Astrocyte (in vitro differentiated cells and primary cell): ENCODE data around the gene TMEM179. TPM values are rescaled to one million over a fixed set of nuclear protein-coding genes. Genes with fewer than 3 reads are reported as not detected.

Experiments used
- DNase-seq: peaks from one replicate; pipeline ENCODE4 v3.0.0-alpha.2; 2010; ENCODE audit warnings: low read depth
- FAIRE-seq: peaks from 2 replicates; lab custom pipeline; 2011; peaks lifted over from hg19 to GRCh38; lab: Jason Lieb, UNC
- H2AFZ ChIP-seq: 2 replicates; pipeline ENCODE4 v1.6.0; 2012; ENCODE audit warnings: low read depth, low read length, inconsistent platforms
- H3K27ac ChIP-seq: 2 replicates; pipeline ENCODE4 v1.5.1; 2011; ENCODE audit warnings: low read depth, low read length, inconsistent platforms
- H3K27me3 ChIP-seq: 2 replicates; pipeline ENCODE4 v1.6.0; 2011; ENCODE audit warnings: low read length, inconsistent platforms; ENCODE audit not compliant: insufficient read depth
- H3K36me3 ChIP-seq: 2 replicates; pipeline ENCODE4 v1.5.1; 2011; ENCODE audit warnings: low read length, inconsistent platforms; ENCODE audit not compliant: insufficient read depth
- H3K4me1 ChIP-seq: 2 replicates; pipeline ENCODE4 v1.5.1; 2011; ENCODE audit warnings: low read length, inconsistent platforms; ENCODE audit not compliant: insufficient read depth
- H3K4me2 ChIP-seq: 2 replicates; pipeline ENCODE4 v1.6.0; 2012; ENCODE audit warnings: low read length, inconsistent platforms
- H3K4me3 ChIP-seq: 2 replicates; pipeline ENCODE4 v1.5.1; 2011; ENCODE audit warnings: low read depth, mild to moderate bottlenecking, low read length, inconsistent platforms; ENCODE audit not compliant: insufficient read depth
- H3K79me2 ChIP-seq: 2 replicates; pipeline ENCODE4 v1.6.0; 2012; ENCODE audit warnings: mild to moderate bottlenecking, low read length, inconsistent platforms; ENCODE audit not compliant: insufficient read depth
- H3K9ac ChIP-seq: 2 replicates; pipeline ENCODE4 v1.6.0; 2012; ENCODE audit warnings: mild to moderate bottlenecking, low read length, inconsistent platforms
- H3K9me3 ChIP-seq: 2 replicates; pipeline ENCODE4 v1.5.1; 2012; ENCODE audit warnings: low read depth, mild to moderate bottlenecking, low read length, inconsistent platforms; ENCODE audit not compliant: insufficient read depth
- H4K20me1 ChIP-seq: 2 replicates; pipeline ENCODE4 v1.6.0; 2012; ENCODE audit warnings: low read length, inconsistent platforms; ENCODE audit not compliant: insufficient read depth
- H3K27ac Mint-ChIP-seq: one replicate; pipeline ENCODE4 v1.8.0; 2021; ENCODE audit warnings: mild to moderate bottlenecking, mixed read lengths; ENCODE audit not compliant: unreplicated experiment
- H3K27me3 Mint-ChIP-seq: one replicate; pipeline ENCODE4 v1.8.0; 2021; ENCODE audit warnings: low read depth, mixed read lengths; ENCODE audit not compliant: unreplicated experiment
- H3K36me3 Mint-ChIP-seq: one replicate; pipeline ENCODE4 v1.8.0; 2021; ENCODE audit warnings: low read depth, mixed read lengths; ENCODE audit not compliant: unreplicated experiment
- H3K4me1 Mint-ChIP-seq: one replicate; pipeline ENCODE4 v1.8.0; 2021; ENCODE audit warnings: low read depth, mixed read lengths; ENCODE audit not compliant: unreplicated experiment
- H3K4me3 Mint-ChIP-seq: one replicate; pipeline ENCODE4 v1.8.0; 2021; ENCODE audit warnings: mild to moderate bottlenecking, moderate library complexity, mixed read lengths; ENCODE audit not compliant: unreplicated experiment
- H3K9me3 Mint-ChIP-seq: one replicate; pipeline ENCODE4 v1.8.0; 2021; ENCODE audit warnings: mild to moderate bottlenecking, mixed read lengths; ENCODE audit not compliant: unreplicated experiment
- CTCF ChIP-seq: IDR thresholded peaks from 2 replicates; pipeline ENCODE4 v1.5.1; 2011; ENCODE audit warnings: low read depth, mild to moderate bottlenecking, inconsistent platforms, low read length, moderate library complexity; ENCODE audit not compliant: insufficient read depth
- EZH2 ChIP-seq: IDR thresholded peaks from 2 replicates; pipeline ENCODE4 v1.6.1; 2012; ENCODE audit warnings: mild to moderate bottlenecking, low read length, inconsistent platforms; ENCODE audit not compliant: insufficient read depth
- total RNA-seq: library from RNA; stranded (reverse); gene quantifications from 2 replicates; pipeline ENCODE4 v1.2.1, GENCODE V29; 2021

The TMEM179 gene
- total RNA-seq, 1 donor from 2014 or later, result 0.82 TPM

DNA sequence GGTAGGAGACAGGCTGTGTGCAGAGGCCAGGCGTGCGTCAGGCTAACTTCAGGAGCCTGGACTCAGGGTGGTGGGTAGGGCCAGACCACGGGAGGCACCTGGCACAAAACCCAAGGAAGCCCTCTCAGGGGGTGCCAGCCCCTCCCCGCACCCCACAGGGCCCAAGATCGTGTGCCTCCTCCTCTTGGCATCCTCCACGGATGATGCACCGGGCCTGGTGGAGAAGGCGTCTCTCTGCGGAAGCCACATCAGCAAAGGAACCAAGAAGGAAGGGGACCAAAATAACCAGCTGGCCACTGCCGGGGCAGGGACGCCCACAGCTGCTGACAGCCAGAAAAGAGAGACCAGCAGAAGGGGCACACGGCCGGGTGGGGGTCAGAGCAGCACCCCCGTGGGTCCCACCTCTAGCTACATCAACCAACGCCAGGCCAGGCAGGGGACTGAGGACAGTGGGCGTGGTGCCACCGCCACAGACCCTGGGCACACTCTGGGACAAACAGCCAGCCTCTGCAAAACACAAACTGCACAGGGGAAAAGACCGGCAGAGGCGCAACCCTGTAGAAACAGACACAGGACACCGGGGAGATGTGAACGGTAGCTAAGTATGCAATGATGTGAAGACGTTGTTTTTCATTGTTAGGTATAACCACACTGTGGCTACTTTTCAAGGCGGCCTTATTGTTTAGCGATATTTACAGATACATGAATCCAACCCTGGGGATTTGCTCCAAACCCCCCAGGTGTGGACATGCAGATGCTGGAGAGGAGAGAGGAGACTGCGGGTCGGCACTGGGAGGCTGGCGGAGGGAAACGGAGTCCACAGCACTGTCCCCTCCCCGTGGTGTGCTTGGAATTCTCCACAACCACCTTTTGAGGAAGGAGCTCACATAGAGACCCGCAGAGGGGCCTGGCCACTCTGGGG, 51.1 kb downstream of the TMEM179 start:
- H3K36me3 ChIP-seq, result no peaks in the 10 kb centered on the region
- no peak overlapping the region for H3K27ac Mint-ChIP-seq
- no peak overlapping the region for H3K4me3 ChIP-seq
- no peak for TF ChIP-seq CTCF
- TF ChIP-seq EZH2, result no peak
- H3K27me3 ChIP-seq, result no peaks in the 10 kb centered on the region
- no peaks in the 10 kb centered on the region for H4K20me1 ChIP-seq
- H3K9me3 Mint-ChIP-seq, result no peaks in the 10 kb centered on the region
- no peak overlapping the region for H3K4me2 ChIP-seq
- no peak overlapping the region for H3K9ac ChIP-seq
- H3K79me2 ChIP-seq, result no peaks in the 10 kb centered on the region
- H3K4me3 Mint-ChIP-seq, result no peak overlapping the region
- DNase-seq, result no peak
- peaks cover 31% of the 10 kb centered on the region for H3K27me3 Mint-ChIP-seq
- H3K4me1 Mint-ChIP-seq, result no peaks in the 10 kb centered on the region
- H3K4me1 ChIP-seq, result no peaks in the 10 kb centered on the region
- H2AFZ ChIP-seq, result no peak overlapping the region
- no peak overlapping the region for H3K27ac ChIP-seq
- no peaks in the 10 kb centered on the region for H3K9me3 ChIP-seq
- H3K36me3 Mint-ChIP-seq, result no peaks in the 10 kb centered on the region
- no peak for FAIRE-seq

DNA sequence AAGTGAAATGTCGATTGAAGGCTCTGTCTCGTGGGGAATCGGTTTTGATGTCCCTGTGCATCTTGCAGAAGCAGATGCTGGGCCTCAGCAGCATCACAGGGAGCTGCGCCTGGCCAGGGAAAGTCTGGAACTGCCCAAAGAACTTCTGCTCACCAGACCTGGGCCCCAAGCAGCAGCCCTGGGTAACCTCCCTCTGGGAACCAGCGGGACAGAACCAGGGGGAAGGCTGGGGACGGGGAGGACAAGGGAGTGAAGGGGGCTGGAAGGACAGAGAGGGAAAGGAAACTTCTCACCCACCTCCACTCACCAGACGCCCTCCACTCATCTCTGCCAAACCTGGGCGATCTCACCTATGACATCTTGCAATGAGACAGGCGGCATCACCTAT, 51.8 kb downstream of the TMEM179 start:
- Histone ChIP-seq H3K4me2 (no peak overlapping the region), H3K9me3 (no peaks in the 10 kb centered on the region), H3K79me2 (no peaks in the 10 kb centered on the region), H3K9ac (no peak overlapping the region), H3K4me1 (no peaks in the 10 kb centered on the region), H3K4me3 (no peak overlapping the region), H3K27ac (no peak overlapping the region), H4K20me1 (no peaks in the 10 kb centered on the region), H2AFZ (no peak overlapping the region), H3K27me3 (no peaks in the 10 kb centered on the region), H3K36me3 (no peaks in the 10 kb centered on the region)
- DNase-seq (no peak), FAIRE-seq (no peak)
- Mint-ChIP-seq H3K9me3 (no peaks in the 10 kb centered on the region), H3K4me3 (no peak overlapping the region), H3K27me3 (peaks cover 31% of the 10 kb centered on the region), H3K27ac (no peak overlapping the region), H3K36me3 (no peaks in the 10 kb centered on the region), H3K4me1 (no peaks in the 10 kb centered on the region)
- TF ChIP-seq EZH2, result no peak
- no peak for TF ChIP-seq CTCF
